Tibial nerve (tissue), 4 donors: ENCODE results near the gene GPR171. TPM values are rescaled to one million over a fixed set of nuclear protein-coding genes. Genes with fewer than 3 reads are reported as not detected.

Source experiments
- DNase-seq, 2 donors: peaks; one replicate each; pipeline ENCODE4 v3.0.0-alpha.2; 2019; ENCODE audit warnings: low spot score in 2 of 2
- H3K27ac ChIP-seq, 4 donors: fragments of 200-600 bp; sonication (generic) in 3 of 4; one replicate each; pipeline ENCODE4 v1.5.1; 2017 to 2019; ENCODE audit warnings: mild to moderate bottlenecking in 1 of 4
- H3K27me3 ChIP-seq, 2 donors: fragments of 200-600 bp; sonication (generic) in 1 of 2; one replicate each; pipeline versions ENCODE4 v1.5.1 to v1.6.0; 2017 to 2019
- H3K36me3 ChIP-seq, 3 donors: fragments of 200-600 bp; sonication (generic); one replicate each; pipeline ENCODE4 v1.5.1; 2018 to 2019
- H3K4me1 ChIP-seq, 4 donors: fragments of 200-600 bp; sonication (generic) in 3 of 4; one replicate each; pipeline ENCODE4 v1.5.1; 2017 to 2019
- H3K4me3 ChIP-seq, 4 donors: fragments of 200-600 bp; sonication (generic) in 3 of 4; one replicate each; pipeline ENCODE4 v1.5.1; 2017 to 2019; ENCODE audit warnings: mild to moderate bottlenecking in 1 of 4, moderate library complexity in 1 of 4
- H3K9me3 ChIP-seq, 4 donors: fragments of 200-600 bp; sonication (generic) in 3 of 4; one replicate each; pipeline ENCODE4 v1.5.1; 2017 to 2019
- EP300 ChIP-seq, 2 donors: sonication (generic); formaldehyde crosslinking; IDR thresholded peaks; one replicate each; pipeline ENCODE4 v1.6.1; 2017; ENCODE audit warnings: antibody characterized with exemption in 2 of 2, mild to moderate bottlenecking in 1 of 2
- POLR2A ChIP-seq, 2 donors: fragments of 450-650 bp; IDR thresholded peaks; one replicate each; pipeline ENCODE4 v1.6.1; 2017; ENCODE audit warnings: antibody characterized with exemption in 2 of 2, mild to moderate bottlenecking in 2 of 2, moderate library complexity in 2 of 2
- WGBS, 2 donors: methylation state at CpG; one replicate each; pipeline ENCODE4 v1.1.5; 2018; 5-methylcytosine and 5-hydroxymethylcytosine counted together
- total RNA-seq, 4 donors: library from RNA; depleted of rRNA; stranded (reverse); fragments of >200 nt; gene quantifications; one replicate each; pipeline ENCODE4 v1.1.0, GENCODE V29; 2016
- TF ChIP-seq, protein P1 (sequence below), 5 experiments: fragments of 200-600 bp in 3 of 5; fragments of 450-650 bp in 2 of 5; sonication (generic) in 3 of 5; IDR thresholded peaks; one replicate each; pipeline ENCODE4 v1.5.1; 2016 to 2019; ENCODE audit warnings: antibody characterized with exemption in 5 of 5, mild to moderate bottlenecking in 3 of 5, moderate library complexity in 2 of 5

The GPR171 gene
- total RNA-seq, 4 donors from 2014 or later, result 0.84 to 2.7 (median 1.3) TPM; not detected in 1

GRCh38 chr3:151216641-151217607 lies 13.9 kb upstream of the GPR171 start:
- DNase-seq, result no peak
- peaks cover 0 to 3% (median 0%) of the 10 kb centered on the region in 4 donors for H3K4me1 ChIP-seq
- no peaks in the 10 kb centered on the region for H3K27me3 ChIP-seq
- 86 to 88% methylated on average over 3 of the region's 3 CpGs for WGBS, 2 donors
- H3K4me3 ChIP-seq, result no peak overlapping the region
- peaks cover 0 to 2% (median 0%) of the 10 kb centered on the region in 3 donors for H3K36me3 ChIP-seq
- no peaks in the 10 kb centered on the region for H3K9me3 ChIP-seq
- TF ChIP-seq POLR2A (IDR thresholded peaks at IDR 0.05) (no peak), EP300 (IDR thresholded peaks at IDR 0.05) (no peak)
- TF ChIP-seq, protein P1, sequence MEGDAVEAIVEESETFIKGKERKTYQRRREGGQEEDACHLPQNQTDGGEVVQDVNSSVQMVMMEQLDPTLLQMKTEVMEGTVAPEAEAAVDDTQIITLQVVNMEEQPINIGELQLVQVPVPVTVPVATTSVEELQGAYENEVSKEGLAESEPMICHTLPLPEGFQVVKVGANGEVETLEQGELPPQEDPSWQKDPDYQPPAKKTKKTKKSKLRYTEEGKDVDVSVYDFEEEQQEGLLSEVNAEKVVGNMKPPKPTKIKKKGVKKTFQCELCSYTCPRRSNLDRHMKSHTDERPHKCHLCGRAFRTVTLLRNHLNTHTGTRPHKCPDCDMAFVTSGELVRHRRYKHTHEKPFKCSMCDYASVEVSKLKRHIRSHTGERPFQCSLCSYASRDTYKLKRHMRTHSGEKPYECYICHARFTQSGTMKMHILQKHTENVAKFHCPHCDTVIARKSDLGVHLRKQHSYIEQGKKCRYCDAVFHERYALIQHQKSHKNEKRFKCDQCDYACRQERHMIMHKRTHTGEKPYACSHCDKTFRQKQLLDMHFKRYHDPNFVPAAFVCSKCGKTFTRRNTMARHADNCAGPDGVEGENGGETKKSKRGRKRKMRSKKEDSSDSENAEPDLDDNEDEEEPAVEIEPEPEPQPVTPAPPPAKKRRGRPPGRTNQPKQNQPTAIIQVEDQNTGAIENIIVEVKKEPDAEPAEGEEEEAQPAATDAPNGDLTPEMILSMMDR (IDR thresholded peaks at IDR 0.05), result no peak
- no peak overlapping the region for H3K27ac ChIP-seq

GRCh38 chr3:151214459-151214858 lies 11.4 kb upstream of the GPR171 start:
- no peak for DNase-seq
- no peaks in the 10 kb centered on the region for H3K36me3 ChIP-seq
- WGBS, 2 donors, result 80 to 83% methylated on average over 1 of the region's 1 CpG
- TF ChIP-seq EP300 (IDR thresholded peaks at IDR 0.05) (no peak), POLR2A (IDR thresholded peaks at IDR 0.05) (no peak)
- TF ChIP-seq, protein P1 (IDR thresholded peaks at IDR 0.05), result no peak
- no peaks in the 10 kb centered on the region for H3K27me3 ChIP-seq
- H3K9me3 ChIP-seq, result no peaks in the 10 kb centered on the region
- H3K4me3 ChIP-seq, result no peak overlapping the region
- no peak overlapping the region for H3K27ac ChIP-seq
- H3K4me1 ChIP-seq, result peaks cover 0 to 7% (median 0%) of the 10 kb centered on the region in 4 donors

DNA sequence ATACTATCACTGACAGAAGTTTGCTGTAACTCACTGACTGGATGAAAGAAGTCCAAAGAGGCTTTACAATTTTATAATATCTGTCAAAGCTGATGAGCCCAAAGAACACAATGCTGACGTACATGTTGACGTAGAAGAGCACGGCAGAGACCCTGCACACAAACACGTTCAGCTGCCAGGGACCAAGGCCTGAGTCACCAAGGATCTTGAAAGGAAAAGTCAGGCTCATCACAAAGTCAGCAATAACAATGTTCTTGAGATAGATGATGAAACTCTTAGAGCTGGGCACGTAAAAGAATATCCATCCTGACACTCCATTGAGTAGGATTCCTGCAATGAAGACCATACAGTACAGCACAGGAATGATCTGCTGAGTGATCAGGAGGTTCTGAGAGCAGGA lies 10.9 kb upstream of the GPR171 start:
- Histone ChIP-seq H3K4me3 (no peak overlapping the region), H3K9me3 (no peaks in the 10 kb centered on the region), H3K36me3 (no peaks in the 10 kb centered on the region), H3K4me1 (peaks cover 0 to 7% (median 0%) of the 10 kb centered on the region in 4 donors), H3K27ac (no peak overlapping the region), H3K27me3 (no peaks in the 10 kb centered on the region)
- no peak for DNase-seq
- TF ChIP-seq POLR2A (IDR thresholded peaks at IDR 0.05) (no peak), EP300 (IDR thresholded peaks at IDR 0.05) (no peak)
- TF ChIP-seq, protein P1 (IDR thresholded peaks at IDR 0.05), result no peak
- 90 to 93% methylated on average over 5 of the region's 5 CpGs for WGBS, 2 donors

DNA sequence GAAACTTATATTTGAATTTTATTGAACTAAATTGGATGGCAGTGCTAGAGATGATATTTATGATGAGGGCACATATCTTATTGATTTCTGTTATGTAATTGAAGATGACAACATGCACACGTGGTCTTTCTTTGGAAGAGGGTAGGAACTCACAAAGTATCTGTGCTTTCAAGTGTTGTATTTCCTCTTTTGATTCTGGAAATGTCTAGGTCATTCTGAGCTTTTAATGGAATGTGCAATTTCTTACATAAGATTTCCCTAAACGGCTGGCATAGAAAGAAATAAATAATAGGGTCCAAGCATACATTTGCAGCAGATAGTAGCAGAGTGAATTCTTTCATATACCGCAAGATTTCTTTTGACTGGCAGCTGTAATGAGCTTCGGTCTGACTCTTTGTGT lies 10.1 kb upstream of the GPR171 start:
- H3K27ac ChIP-seq, result no peak overlapping the region
- TF ChIP-seq, protein P1 (IDR thresholded peaks at IDR 0.05), result no peak
- TF ChIP-seq POLR2A (IDR thresholded peaks at IDR 0.05), result no peak
- TF ChIP-seq EP300 (IDR thresholded peaks at IDR 0.05), result no peak
- H3K27me3 ChIP-seq, result no peaks in the 10 kb centered on the region
- H3K36me3 ChIP-seq, result no peaks in the 10 kb centered on the region
- peaks cover 0 to 7% (median 0%) of the 10 kb centered on the region in 4 donors for H3K4me1 ChIP-seq
- WGBS, 2 donors, result 66 to 74% methylated on average over 4 of the region's 4 CpGs
- DNase-seq, result no peak
- no peak overlapping the region for H3K4me3 ChIP-seq
- no peaks in the 10 kb centered on the region for H3K9me3 ChIP-seq
